GM12801 (cell line): ENCODE data around the gene PPT1.

Experiments used
- CTCF ChIP-seq: IDR thresholded peaks from one replicate; pipeline ENCODE4 v1.5.1; 2011; ENCODE audit warnings: control low read depth; ENCODE audit not compliant: insufficient read length; ENCODE audit errors: extremely low read depth

PPT1 gene

GRCh38 chr1:40092241-40092640 lies 4.8 kb downstream of the PPT1 start:
- no peak for TF ChIP-seq CTCF

DNA sequence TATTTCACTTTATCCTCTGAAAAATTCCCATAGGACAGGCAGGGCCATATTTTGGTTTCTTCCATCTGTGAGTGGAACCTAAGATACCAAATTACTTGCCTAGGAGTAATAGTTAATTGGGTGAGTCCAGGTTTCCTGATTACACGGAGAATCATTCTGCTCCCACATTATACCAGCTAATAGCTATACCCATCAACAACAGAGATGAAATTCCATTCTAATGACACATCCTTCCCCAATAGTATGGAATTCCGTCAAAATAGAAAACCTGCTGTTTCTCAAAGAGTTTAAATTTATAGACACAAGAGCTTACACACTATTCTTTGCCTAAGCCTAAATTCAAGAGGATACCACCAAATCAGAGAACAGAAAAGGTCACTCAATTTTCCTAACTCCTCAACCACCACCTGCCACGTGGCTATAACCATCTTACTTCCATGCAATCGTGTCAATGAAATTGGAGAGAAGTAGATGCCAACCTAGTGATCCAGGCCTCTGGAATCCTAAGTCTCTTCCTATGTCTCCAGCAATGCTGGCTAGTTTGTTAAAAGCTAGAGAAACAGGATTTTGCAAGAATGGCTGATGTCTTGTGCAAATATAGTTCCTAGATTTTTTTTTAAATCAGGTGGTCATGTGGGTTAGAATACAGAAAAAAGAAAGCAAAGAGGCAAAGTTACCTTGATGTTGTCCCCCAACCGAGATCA lies 6.2 kb downstream of the PPT1 start:
- TF ChIP-seq CTCF, result no peak

- no peak for TF ChIP-seq CTCF
Observed at GRCh38 chr1:40081871-40082270, 15.2 kb downstream of the PPT1 start.

GRCh38 chr1:40079774-40080400 lies 17.2 kb downstream of the PPT1 start:
- TF ChIP-seq CTCF, result no peak

DNA sequence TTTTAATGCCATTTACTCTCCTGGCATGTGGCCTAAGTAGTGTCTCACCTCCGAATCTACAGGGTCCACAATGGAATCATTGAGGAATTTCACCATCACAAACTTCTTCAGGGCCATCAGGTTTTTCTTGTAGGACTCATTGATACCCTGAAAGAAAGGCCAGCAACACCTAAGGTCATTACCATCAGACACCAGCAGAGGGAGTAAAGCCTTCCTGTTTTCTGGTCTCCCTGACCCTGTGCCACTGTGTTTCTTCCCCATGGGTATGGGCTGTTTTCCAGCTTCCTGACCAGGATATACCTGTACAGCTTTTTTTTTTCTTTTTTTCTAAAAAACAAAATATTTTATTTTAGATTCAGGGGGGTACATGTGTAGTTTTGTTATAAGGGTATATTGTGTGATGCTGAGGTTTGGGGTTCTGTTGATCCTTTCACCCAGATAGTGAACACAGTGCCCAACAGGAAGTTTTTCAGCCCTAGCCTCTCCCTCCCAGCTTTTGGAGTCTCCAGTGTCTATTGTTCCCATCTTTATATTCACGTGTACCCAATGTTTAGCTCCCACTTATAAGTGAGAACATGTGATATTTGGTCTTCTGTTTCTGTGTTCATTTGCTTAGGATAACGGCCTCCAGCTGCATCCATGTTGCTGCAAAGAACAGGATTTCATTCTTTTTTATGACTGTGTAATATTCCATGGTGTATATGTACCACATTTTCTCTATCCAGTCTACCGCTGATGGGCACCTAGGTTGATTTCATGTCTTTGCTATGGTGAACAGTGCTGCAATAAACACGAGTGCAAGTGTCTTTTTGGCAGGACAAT lies 18.3 kb downstream of the PPT1 start:
- no peak for TF ChIP-seq CTCF

- no peak for TF ChIP-seq CTCF
Observed at GRCh38 chr1:40076895-40077312, 20.1 kb downstream of the PPT1 start.

- no peak for TF ChIP-seq CTCF
Observed at GRCh38 chr1:40075266-40075665, 21.8 kb downstream of the PPT1 start.
